AG04449 (cell line): Measurements from ENCODE around the gene MYO15A.

ENCODE experiments used
- CTCF ChIA-PET: fragments of 350-600 bp; formaldehyde crosslinking; extraction: SDS; loops from one replicate; lab custom pipeline; 2021; ENCODE audit warnings: antibody characterized with exemption; lab: Yijun Ruan, JAX
- POLR2A ChIA-PET: fragments of 400-600, 350-600 bp; formaldehyde crosslinking; extraction: SDS; loops from one replicate; lab custom pipeline; 2020; ENCODE audit warnings: antibody characterized with exemption, inconsistent platforms; lab: Yijun Ruan, JAX
- DNase-seq: peaks from one replicate; pipeline ENCODE4 v3.0.0-alpha.2; 2010; ENCODE audit warnings: low read depth, low spot score
- H3K4me3 ChIP-seq: 2 replicates; pipeline ENCODE4 v1.5.1; 2011; ENCODE audit warnings: low read depth, mild to moderate bottlenecking, control low read depth, low read length
- TF ChIP-seq, protein P1 (sequence below): IDR thresholded peaks from one replicate; pipeline ENCODE4 v1.5.1; 2011; ENCODE audit warnings: mild to moderate bottlenecking, moderate library complexity, low read length, control low read depth, inconsistent platforms; ENCODE audit not compliant: insufficient read depth; ENCODE audit errors: missing control alignments

Gene MYO15A

DNA sequence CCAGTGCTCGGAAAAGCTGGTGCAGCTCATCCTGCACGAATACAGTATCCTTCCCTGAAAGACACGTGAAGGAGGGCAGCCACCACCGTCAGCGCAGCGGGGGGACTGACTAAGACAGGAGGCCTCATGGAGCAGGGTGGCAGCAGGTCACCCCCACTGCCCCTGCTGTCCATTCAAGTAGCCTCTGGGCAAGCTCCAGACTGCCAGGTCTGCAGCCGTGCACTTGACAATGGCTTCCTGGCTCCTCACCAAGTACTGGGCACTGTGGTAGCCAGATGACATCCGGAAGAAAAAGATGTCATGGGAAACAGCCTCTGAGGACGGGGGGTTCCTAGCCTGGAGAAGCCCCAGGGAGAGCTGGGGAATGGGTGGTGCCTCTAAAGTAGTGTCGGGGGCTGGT, 7.9 kb upstream of the MYO15A start:
- TF ChIP-seq, protein P1, sequence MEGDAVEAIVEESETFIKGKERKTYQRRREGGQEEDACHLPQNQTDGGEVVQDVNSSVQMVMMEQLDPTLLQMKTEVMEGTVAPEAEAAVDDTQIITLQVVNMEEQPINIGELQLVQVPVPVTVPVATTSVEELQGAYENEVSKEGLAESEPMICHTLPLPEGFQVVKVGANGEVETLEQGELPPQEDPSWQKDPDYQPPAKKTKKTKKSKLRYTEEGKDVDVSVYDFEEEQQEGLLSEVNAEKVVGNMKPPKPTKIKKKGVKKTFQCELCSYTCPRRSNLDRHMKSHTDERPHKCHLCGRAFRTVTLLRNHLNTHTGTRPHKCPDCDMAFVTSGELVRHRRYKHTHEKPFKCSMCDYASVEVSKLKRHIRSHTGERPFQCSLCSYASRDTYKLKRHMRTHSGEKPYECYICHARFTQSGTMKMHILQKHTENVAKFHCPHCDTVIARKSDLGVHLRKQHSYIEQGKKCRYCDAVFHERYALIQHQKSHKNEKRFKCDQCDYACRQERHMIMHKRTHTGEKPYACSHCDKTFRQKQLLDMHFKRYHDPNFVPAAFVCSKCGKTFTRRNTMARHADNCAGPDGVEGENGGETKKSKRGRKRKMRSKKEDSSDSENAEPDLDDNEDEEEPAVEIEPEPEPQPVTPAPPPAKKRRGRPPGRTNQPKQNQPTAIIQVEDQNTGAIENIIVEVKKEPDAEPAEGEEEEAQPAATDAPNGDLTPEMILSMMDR = no peak
- no peak for DNase-seq
- H3K4me3 ChIP-seq = no peak overlapping the region
- ChIA-PET CTCF (interaction anchor here (1.1 to 1.6 kb wide), 2 partner anchors 9 to 12 kb away, joined by 3 to 4 read pairs; no protein-coding TSS in a partner anchor), POLR2A (no interaction called here)

DNA sequence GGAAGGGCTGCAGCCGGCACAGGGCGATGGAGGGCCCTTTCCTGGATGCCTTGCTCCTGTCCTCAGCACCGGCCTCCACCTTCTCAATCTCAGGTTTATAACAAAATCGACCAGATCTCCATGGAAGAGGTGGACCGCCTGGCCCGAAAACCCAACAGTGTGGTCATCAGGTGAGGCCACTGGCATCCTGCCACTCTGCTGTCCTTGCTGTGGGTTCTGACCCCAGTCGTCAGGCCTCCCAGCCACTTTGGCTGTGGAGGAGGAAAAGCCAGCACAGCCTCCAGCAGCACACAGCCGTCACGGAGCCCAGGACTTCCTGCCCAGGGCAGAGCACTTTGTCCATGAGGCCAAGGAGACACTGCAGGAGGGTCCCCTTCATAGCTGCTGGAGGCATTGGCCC, 6.7 kb upstream of the MYO15A start:
- DNase-seq = no peak
- ChIA-PET CTCF (interaction anchor here (1.0 kb wide), 1 partner anchor 9 kb away, joined by 3 read pairs; no protein-coding TSS in a partner anchor), POLR2A (no interaction called here)
- TF ChIP-seq, protein P1 = no peak
- no peak overlapping the region for H3K4me3 ChIP-seq

DNA sequence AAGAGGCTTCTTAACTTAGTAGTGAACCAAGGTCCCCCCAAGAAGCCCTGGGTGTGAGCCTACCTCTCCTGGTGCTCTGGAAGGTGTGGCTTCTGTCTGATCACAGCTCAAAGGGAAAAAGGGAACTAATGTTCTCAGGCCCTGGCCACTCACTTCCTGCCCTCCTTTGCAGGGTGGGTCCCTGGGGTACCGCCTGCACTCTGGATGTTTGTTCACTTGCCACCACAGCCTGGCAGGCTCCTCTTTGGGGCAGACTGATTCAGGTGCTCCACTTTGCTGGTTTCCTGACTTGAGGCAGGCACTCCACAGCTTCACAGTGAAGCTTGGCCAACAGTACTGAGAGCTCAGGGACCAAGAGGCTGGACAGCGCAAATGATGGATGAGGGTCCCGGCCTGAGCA, 5.9 kb upstream of the MYO15A start:
- POLR2A ChIA-PET = no interaction called here
- CTCF ChIA-PET = no interaction called here
- TF ChIP-seq, protein P1 = no peak
- H3K4me3 ChIP-seq = no peak overlapping the region
- DNase-seq = no peak

DNA sequence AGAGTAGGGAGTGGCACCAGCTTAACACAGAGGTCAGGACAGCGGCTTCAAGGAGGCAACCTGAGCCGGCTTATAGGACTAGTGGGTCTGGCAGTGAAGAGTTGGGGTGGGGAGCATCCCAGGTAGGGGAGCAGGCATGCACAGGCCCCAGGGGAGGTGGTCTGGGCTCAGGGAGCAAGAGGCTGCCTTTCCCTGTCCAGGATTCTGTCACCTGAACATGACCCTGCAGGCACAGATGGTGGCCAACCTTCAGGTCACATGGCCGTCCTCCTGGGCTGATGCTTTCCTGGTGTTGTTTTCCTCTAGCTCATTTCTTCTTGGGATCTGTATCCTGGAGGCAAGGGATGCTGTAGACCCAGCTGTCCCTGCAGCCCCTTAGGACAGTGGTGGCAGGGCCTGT, 3.5 kb upstream of the MYO15A start:
- TF ChIP-seq, protein P1 = no peak
- POLR2A ChIA-PET = no interaction called here
- H3K4me3 ChIP-seq = no peak overlapping the region
- no peak for DNase-seq
- CTCF ChIA-PET = no interaction called here

DNA sequence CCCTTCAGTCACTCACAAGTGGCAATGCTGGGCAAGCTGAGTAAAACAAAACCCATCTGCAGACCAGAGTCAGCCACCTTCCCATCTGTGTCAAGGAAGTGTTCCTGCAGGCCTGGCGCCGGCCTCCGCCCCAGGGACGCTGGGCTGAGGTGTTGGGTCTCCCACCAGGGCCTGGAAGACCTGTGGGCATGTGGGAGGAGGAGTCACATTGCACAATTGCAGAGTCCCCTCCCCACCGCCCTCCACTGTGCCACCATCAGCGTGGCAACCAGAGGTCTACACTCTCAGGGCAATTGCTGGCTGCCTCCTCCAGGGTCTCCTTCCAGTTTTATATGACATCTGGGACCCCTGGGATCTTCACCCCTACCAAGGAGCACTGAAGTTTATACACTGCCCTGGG, 3.0 kb upstream of the MYO15A start:
- TF ChIP-seq, protein P1 = no peak
- H3K4me3 ChIP-seq = no peak overlapping the region
- CTCF ChIA-PET = no interaction called here
- no peak for DNase-seq
- POLR2A ChIA-PET = no interaction called here

DNA sequence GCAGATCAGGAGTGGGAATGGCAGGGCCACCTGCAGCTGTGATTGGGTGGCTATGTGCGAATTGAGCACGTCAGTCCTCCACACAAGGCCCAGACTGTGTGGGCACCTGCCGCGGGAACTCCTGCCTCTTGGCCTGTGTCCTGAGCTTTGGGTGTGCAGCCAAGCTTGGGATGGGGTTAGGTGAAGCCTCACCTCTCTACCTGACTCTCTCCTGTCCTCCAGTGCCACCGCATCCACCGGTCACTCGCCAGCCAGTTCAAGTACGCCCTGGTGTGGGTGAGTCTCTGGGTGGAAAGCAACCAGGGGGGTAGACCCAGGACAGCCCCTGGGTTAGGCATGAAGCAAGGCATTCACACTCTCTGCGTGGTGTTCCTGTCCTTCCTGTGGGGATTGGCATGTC, 2.3 kb upstream of the MYO15A start:
- POLR2A ChIA-PET = no interaction called here
- TF ChIP-seq, protein P1 = no peak

More for the DNA sequence above, 2.3 kb upstream of the MYO15A start:
- no peak for DNase-seq
- CTCF ChIA-PET = no interaction called here
- H3K4me3 ChIP-seq = no peak overlapping the region
